Breast epithelium (tissue), 4 donors: ENCODE data around the gene SLAMF1. TPM values are rescaled to one million over a fixed set of nuclear protein-coding genes. Genes with fewer than 3 reads are reported as not detected.

Source experiments
- DNase-seq, 2 donors: peaks; one replicate each; pipeline ENCODE4 v3.0.0-alpha.2; 2019; ENCODE audit warnings: low spot score in 2 of 2
- H3K27ac ChIP-seq, 2 donors: fragments of 200-600 bp; sonication (generic) in 1 of 2; one replicate each; pipeline ENCODE4 v1.5.1; 2016 to 2019; ENCODE audit warnings: mild to moderate bottlenecking in 1 of 2
- H3K27me3 ChIP-seq, 2 donors: fragments of 200-600 bp; sonication (generic) in 1 of 2; one replicate each; pipeline versions ENCODE4 v1.5.1 to v1.6.0; 2017 to 2019; ENCODE audit warnings: control low read depth in 1 of 2, mild to moderate bottlenecking in 1 of 2
- H3K36me3 ChIP-seq: fragments of 200-600 bp; one replicate; pipeline ENCODE4 v1.5.1; 2019
- H3K4me1 ChIP-seq, 2 donors: fragments of 200-600 bp; sonication (generic); one replicate each; pipeline ENCODE4 v1.5.1; 2016 to 2019; ENCODE audit warnings: control low read depth in 1 of 2
- H3K4me3 ChIP-seq, 3 donors: fragments of 200-600 bp; sonication (generic); 1 replicate in 2 of 3; 2 replicates in 1 of 3; pipeline ENCODE4 v1.5.1; 2016 to 2019; ENCODE audit warnings: mild to moderate bottlenecking in 3 of 3, moderate library complexity in 2 of 3
- H3K9me3 ChIP-seq, 2 donors: fragments of 200-600 bp; sonication (generic) in 1 of 2; one replicate each; pipeline ENCODE4 v1.5.1; 2016 to 2019; ENCODE audit warnings: control low read depth in 1 of 2
- CTCF ChIP-seq, 3 donors: fragments of 450-650 bp; IDR thresholded peaks; one replicate each; pipeline ENCODE4 v1.5.1; 2016 to 2017; ENCODE audit warnings: antibody characterized with exemption in 3 of 3, mild to moderate bottlenecking in 3 of 3, moderate library complexity in 3 of 3
- POLR2A ChIP-seq: fragments of 450-650 bp; IDR thresholded peaks from one replicate; pipeline ENCODE4 v1.6.1; 2016; ENCODE audit warnings: antibody characterized with exemption, mild to moderate bottlenecking, moderate library complexity
- POLR2AphosphoS5 ChIP-seq, 3 donors: sonication (generic); formaldehyde crosslinking; IDR thresholded peaks; one replicate each; pipeline ENCODE4 v1.6.1; 2017; ENCODE audit warnings: antibody characterized with exemption in 3 of 3
- intact Hi-C: fragments of 100-400 bp; cut with DNase I; formaldehyde crosslinking; loops from one replicate; pipeline ENCODE4 v1.15.1; 2023; ENCODE audit warnings: low total_unique reads
- total RNA-seq, 3 donors: library from RNA; depleted of rRNA; stranded (reverse); fragments of >200 nt; gene quantifications; one replicate each; pipeline ENCODE4 v1.1.0, GENCODE V29; 2016

SLAMF1 gene
- total RNA-seq, 3 donors from 2014 or later, result 0.64 to 1.8 (median 0.98) TPM

- DNase-seq, result no peak
- intact Hi-C loops, result no loop called here
- Histone ChIP-seq H3K27me3 (no peaks in the 10 kb centered on the region), H3K4me3 (no peak overlapping the region), H3K27ac (peak overlapping the region in 1 of 2 donors; percentile 77), H3K9me3 (no peaks in the 10 kb centered on the region), H3K4me1 (no peaks in the 10 kb centered on the region), H3K36me3 (no peaks in the 10 kb centered on the region)
- TF ChIP-seq CTCF (IDR thresholded peaks at IDR 0.05) (no peak), POLR2A (no peak), POLR2AphosphoS5 (IDR thresholded peaks at IDR 0.05) (no peak)
Measured at GRCh38 chr1:160665330-160666078, 18.7 kb upstream of the SLAMF1 start.

DNA sequence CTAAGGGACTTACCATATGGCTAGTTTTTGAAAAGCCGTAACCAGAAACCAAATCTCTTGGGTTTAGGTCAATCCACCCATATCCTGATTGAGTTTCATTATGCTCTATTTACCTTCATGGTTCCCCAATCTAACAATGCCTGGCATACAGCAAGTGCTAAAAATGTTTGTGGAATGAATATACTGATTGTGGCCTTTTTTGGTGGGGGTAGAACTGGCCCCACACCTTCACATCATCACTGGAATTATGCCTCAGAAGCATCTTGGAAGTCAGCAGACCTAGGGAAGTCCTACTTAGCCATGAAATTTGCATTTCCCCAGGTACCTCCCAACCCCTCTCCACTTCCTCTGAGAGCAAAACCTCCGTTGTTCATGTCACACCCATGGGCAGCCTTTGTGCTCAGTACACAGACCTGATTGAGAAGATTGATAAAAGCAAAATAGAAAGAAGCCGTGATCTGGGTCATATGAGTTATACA, 17.8 kb upstream of the SLAMF1 start:
- no peaks in the 10 kb centered on the region for H3K9me3 ChIP-seq
- no peak for TF ChIP-seq CTCF (IDR thresholded peaks at IDR 0.05)
- TF ChIP-seq POLR2A, result no peak
- no peak for TF ChIP-seq POLR2AphosphoS5 (IDR thresholded peaks at IDR 0.05)
- H3K4me3 ChIP-seq, result no peak overlapping the region
- intact Hi-C loops, result no loop called here
- no peak for DNase-seq
- H3K36me3 ChIP-seq, result no peaks in the 10 kb centered on the region
- H3K27ac ChIP-seq, result no peak overlapping the region
- no peaks in the 10 kb centered on the region for H3K27me3 ChIP-seq
- no peaks in the 10 kb centered on the region for H3K4me1 ChIP-seq

DNA sequence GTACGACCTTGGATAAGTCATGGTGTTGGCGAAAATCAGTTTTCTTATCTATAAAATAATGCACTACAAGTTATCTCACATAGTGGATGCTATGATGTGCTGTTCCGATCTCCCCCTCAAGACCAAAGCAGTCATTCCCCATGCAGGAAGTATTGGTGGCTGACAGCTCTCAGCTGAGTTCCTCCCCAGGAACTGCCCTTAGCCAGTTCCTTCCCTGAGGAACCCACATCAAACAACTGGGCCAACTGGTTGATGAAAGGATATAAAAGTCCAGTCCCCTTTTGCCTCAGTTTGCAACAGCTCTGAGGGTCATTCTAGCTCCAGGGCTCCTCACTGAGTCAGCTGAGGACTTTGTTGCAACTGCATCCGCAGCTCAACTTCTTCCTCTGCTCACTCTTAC, 16.1 kb upstream of the SLAMF1 start:
- TF ChIP-seq POLR2A (no peak), CTCF (IDR thresholded peaks at IDR 0.05) (no peak), POLR2AphosphoS5 (IDR thresholded peaks at IDR 0.05) (no peak)
- Histone ChIP-seq H3K9me3 (no peaks in the 10 kb centered on the region), H3K36me3 (no peaks in the 10 kb centered on the region), H3K4me1 (no peaks in the 10 kb centered on the region), H3K27me3 (no peaks in the 10 kb centered on the region), H3K27ac (no peak overlapping the region), H3K4me3 (no peak overlapping the region)
- DNase-seq, result no peak
- intact Hi-C loops, result no loop called here

- intact Hi-C loops, result no loop called here
- Histone ChIP-seq H3K36me3 (no peaks in the 10 kb centered on the region), H3K4me1 (no peaks in the 10 kb centered on the region), H3K4me3 (no peak overlapping the region), H3K9me3 (no peaks in the 10 kb centered on the region), H3K27ac (no peak overlapping the region), H3K27me3 (no peaks in the 10 kb centered on the region)
- DNase-seq, result no peak
- TF ChIP-seq POLR2A (no peak), POLR2AphosphoS5 (IDR thresholded peaks at IDR 0.05) (no peak), CTCF (IDR thresholded peaks at IDR 0.05) (no peak)
Measured at GRCh38 chr1:160659566-160659965, 12.7 kb upstream of the SLAMF1 start.

GRCh38 chr1:160658814-160659193, 12.0 kb upstream of the SLAMF1 start:
- H3K36me3 ChIP-seq, result no peaks in the 10 kb centered on the region
- TF ChIP-seq POLR2AphosphoS5 (IDR thresholded peaks at IDR 0.05) (no peak), CTCF (IDR thresholded peaks at IDR 0.05) (no peak), POLR2A (no peak)
- no peaks in the 10 kb centered on the region for H3K27me3 ChIP-seq
- H3K9me3 ChIP-seq, result no peaks in the 10 kb centered on the region
- intact Hi-C loops, result no loop called here
- H3K27ac ChIP-seq, result no peak overlapping the region
- DNase-seq, result no peak
- H3K4me1 ChIP-seq, result no peaks in the 10 kb centered on the region
- no peak overlapping the region for H3K4me3 ChIP-seq
